GM21825 (cell line): ENCODE data around the gene ADGB.
A peak's percentile ranks its signal among the peaks of the same experiment; 100 is the strongest.
"Not testable (repeated sequence)": the region's sequence is repeated elsewhere in the genome, so short reads cannot be mapped to it uniquely, and the experiment has no call there.

Experiments used
- ATAC-seq: cut with Tn5 transposase; IDR thresholded peaks from one replicate; pipeline ENCODE4 v1.9.1; 2021; ENCODE audit warnings: mild to moderate bottlenecking, moderate library complexity; ENCODE audit not compliant: unreplicated experiment

The ADGB gene

GRCh38 chr6:146741609-146742008 is 142.8 kb downstream of the ADGB start:
- no peak for ATAC-seq

GRCh38 chr6:146753306-146753705 is 154.5 kb downstream of the ADGB start:
- ATAC-seq = no peak

- ATAC-seq = no peak
Observed at GRCh38 chr6:146767632-146768031, 168.9 kb downstream of the ADGB start.

GRCh38 chr6:146768722-146769121 is 169.9 kb downstream of the ADGB start:
- ATAC-seq = no peak

- ATAC-seq = no peak
Observed at GRCh38 chr6:146770275-146770964, 171.6 kb downstream of the ADGB start.

GRCh38 chr6:146770965-146771735 is 172.4 kb downstream of the ADGB start:
- ATAC-seq = peak; percentile 71

GRCh38 chr6:146775220-146775619 is 176.4 kb downstream of the ADGB start:
- ATAC-seq = no peak

- ATAC-seq = no peak
Observed at GRCh38 chr6:146781836-146782235, 183.1 kb downstream of the ADGB start.

- ATAC-seq = peak; percentile 88
Observed at GRCh38 chr6:146785001-146785585, 186.3 kb downstream of the ADGB start.

- ATAC-seq = no peak
Observed at GRCh38 chr6:146787876-146788508, 189.2 kb downstream of the ADGB start.

GRCh38 chr6:146790561-146791091 is 191.9 kb downstream of the ADGB start:
- no peak for ATAC-seq

GRCh38 chr6:146791930-146792329 is 193.2 kb downstream of the ADGB start:
- ATAC-seq = no peak

- not testable (repeated sequence) for ATAC-seq
Observed at GRCh38 chr6:146793218-146793617, 194.4 kb downstream of the ADGB start.

GRCh38 chr6:146795479-146796133 is 196.8 kb downstream of the ADGB start:
- ATAC-seq = no peak

- not testable (repeated sequence) for ATAC-seq
Observed at GRCh38 chr6:146803167-146803566, 204.4 kb downstream of the ADGB start.

GRCh38 chr6:146803601-146804000 is 204.8 kb downstream of the ADGB start:
- no peak for ATAC-seq

GRCh38 chr6:146805546-146806325 is 207.0 kb downstream of the ADGB start:
- ATAC-seq = no peak

GRCh38 chr6:146809014-146809413 is 210.2 kb downstream of the ADGB start:
- not testable (repeated sequence) for ATAC-seq

GRCh38 chr6:146812811-146813321 is 214.1 kb downstream of the ADGB start:
- not testable (repeated sequence) for ATAC-seq

GRCh38 chr6:146813554-146813953 is 214.8 kb downstream of the ADGB start:
- ATAC-seq = no peak
